GM18505 (cell line): ENCODE data around the gene CCDC188.
"Not testable (repeated sequence)": the region's sequence is repeated elsewhere in the genome, so short reads cannot be mapped to it uniquely, and the experiment has no call there.

Experiments
- ATAC-seq: cut with Tn5 transposase; IDR thresholded peaks from one replicate; pipeline ENCODE4 v1.9.1; 2021; ENCODE audit not compliant: unreplicated experiment
- POLR2A ChIP-seq: IDR thresholded peaks from 4 replicates; pipeline ENCODE4 v1.6.1; 2011; ENCODE audit warnings: borderline replicate concordance; ENCODE audit not compliant: insufficient read depth, insufficient read length; ENCODE audit errors: extremely low read depth

The CCDC188 gene

DNA sequence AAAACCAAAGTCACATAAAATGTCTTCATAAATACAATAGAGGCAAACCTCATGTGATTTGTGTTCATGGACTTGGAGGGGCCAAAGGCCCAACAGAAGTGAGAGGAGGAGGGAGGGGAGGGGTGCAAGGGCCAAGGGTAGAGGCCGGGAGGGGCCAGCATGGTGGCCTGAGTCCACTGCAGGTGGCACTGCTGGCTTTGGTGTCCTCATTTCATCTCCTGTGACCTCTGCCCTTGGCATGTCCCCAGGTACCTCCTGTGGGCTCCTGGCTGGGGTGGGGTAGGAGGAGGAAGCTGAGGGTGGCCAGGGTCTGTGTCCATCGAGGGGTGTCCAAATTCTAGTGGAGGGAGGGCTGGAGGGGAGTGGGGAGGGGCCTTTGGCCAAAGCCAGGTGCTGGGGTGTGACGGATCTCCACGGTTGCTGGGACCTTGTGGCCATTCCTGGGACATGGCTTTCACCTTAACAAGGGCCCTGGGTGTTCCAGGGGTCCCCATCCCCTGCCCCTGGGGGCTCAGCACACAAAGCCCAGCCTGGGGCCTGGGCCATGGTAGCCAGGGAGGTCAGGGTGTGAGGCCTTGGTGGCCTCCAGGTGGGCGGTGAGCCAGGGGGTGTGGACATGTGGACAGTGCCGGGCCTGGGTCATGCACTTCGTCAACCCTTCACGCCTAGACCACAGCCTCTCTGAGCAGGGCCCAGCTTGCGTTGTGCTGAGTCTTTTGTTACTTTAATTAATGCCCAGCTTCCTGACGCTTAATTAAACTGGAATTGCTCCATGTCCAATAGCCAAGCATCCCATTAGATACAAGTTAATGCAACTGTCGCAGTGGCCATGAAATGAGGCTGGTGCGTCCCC is 20.7 kb upstream of the CCDC188 start:
- ATAC-seq: no peak
- no peak for TF ChIP-seq POLR2A

DNA sequence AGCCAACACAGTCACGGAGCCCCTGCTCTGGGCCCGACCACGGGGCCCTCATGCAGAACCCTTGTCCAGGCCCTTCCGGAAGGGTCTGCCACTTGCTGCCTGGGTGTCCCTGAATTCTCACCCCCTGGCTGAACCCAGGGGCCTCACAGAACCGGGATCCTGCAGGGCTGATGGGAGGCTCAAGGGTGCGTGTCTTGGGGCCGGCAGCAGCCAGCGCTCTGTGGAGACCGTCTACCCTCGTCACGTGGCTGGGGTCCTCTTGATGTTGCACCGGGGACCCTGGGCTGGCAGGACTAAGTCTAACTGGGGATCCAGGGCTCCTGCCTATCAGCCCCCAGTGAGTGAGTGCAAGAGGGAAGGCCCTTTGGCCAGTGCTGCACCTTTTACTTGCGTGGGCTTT is 19.3 kb upstream of the CCDC188 start:
- TF ChIP-seq POLR2A: no peak

DNA sequence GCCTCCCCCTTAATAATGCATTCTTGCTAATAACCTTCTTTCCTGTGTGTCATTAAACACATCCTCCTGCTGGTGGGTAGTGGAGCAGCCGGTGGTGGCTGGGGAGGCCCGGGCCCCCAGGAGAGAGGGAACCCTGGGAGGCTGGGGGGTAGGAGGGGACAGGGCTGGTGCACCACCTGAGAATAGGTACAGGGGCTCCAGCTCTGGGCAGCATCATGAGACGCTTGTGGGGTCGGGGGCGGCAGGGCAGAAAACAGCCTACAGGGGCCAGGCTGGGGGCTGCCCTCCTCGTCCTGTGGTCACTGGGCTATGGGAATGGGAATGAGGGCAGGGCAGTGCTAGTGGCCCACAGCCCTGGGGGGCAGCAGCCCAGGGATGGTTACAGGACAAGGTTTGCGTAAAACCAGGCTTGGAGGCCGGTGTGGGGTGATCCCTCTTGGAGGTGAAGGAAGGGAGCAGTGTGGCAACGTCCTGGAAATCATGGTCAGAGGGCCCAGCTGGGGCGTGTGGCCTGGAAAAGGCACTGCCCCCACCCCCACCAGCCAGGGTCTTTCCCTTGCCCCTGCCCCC is 18.5 kb upstream of the CCDC188 start:
- no peak for TF ChIP-seq POLR2A
- no peak for ATAC-seq

More for the DNA sequence above, 19.3 kb upstream of the CCDC188 start:
- ATAC-seq: no peak

DNA sequence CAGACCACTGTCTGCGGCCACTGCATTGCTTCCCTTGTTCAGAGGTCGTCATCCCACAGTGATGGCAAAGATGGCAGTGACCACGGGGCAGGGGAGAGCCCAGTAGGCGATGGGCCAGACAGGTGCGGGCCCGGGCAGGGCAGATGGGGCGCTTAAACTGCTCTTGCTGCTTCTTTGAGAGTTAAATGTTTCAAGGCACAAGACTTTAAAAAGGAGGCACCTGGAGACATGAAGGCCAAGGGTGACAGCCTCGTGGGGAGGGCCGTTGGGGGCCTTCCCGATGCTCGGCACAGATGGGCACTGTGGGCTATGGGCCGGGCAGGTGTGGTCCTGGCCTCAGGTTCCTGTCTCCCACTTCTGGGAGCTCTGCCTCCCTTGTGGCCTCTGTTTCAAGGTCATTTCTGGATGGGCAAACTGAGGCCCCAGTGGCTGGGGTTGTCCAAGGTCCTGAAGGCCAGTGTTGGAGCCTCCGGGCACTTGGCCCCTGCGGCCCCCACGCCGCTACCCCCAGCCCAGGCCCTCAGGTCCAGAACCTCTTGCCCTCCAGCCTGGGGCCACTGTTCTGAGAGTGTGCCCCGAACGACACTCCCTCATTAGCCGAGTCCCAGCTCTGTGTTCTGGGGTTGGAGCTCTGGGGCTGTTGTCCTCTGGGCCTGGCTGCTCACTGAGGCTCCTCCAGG is 16.9 kb upstream of the CCDC188 start:
- ATAC-seq: no peak

DNA sequence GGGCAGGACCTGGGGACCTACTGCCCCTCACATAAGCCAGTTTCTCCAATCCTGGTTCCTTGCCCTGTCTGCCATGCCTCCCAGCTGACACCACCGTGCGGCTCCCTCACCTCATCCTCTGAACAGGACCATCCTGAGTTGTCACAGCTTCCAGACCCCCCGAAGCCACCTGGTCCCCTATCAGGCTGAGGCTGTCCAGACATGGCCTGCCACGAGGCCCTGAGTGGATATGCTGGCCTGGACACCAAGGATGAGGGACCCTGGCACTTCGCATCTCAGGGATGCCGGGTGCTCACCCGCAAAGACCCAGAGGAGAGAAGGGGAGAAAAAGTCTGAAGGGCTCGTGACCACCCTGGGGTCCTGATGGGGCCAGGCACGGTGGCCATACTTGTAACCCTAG is 15.8 kb upstream of the CCDC188 start:
- no peak for TF ChIP-seq POLR2A
- no peak for ATAC-seq

More for the DNA sequence above, 16.9 kb upstream of the CCDC188 start:
- no peak for TF ChIP-seq POLR2A

DNA sequence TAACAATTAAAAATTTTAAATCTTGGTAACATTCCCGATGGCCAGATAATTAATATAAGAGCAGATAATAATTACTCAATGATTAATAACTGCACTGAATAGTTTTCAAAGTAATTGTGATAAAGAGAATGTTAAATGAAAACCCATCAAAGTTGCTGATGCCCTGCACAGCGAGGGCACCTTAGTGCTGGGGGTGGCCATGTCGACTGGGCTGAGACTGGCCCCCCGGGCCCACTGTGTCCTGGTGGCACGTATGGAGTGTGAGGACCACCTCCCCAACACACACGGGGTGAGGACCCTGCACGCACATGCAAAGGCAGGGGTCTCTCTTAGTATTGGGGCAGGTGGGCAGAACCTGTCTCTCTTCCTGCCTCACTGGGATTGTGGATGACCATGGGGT is 15.1 kb upstream of the CCDC188 start:
- no peak for ATAC-seq

DNA sequence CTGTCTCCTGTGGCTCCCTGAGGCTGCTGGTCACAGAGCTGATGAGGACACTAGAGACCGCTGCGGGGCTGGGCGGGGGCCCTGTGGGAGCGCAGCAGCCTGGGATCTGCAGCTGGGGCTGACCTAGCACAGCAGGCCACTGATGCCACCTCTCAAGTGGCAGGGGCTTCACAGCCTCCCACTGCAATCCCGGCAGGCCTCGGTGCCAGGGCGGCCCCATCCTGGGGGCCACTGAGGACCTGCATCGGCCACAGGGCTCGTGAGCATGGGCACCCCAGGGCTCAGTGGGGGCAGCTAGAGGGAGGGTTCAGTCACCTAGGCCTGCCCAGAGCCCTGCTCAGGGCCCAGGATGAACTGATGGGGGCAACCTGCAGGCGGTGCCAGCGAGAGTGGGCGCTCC is 14.6 kb upstream of the CCDC188 start:
- ATAC-seq: no peak

More for the DNA sequence above, 15.1 kb upstream of the CCDC188 start:
- no peak for TF ChIP-seq POLR2A

DNA sequence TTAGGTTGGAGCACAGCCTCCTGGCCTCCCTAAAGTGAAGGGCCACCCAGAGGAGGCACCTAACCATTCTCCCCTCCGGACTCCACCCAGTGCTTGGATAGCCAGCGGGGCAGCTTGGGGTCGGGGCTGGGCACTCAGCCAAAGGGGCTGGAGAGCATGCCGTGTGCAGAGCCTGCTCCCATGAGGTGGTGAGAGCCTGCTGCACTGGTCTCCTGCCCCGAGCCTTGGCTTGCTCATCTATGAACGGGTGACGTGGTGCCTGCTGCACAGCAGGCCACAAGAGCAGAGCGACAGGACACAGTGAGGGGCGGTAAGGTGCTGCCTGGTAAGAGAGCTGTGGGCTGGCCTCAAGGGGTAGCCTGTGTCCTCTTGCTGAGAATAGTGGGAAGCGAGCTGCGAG is 14.0 kb upstream of the CCDC188 start:
- no peak for TF ChIP-seq POLR2A
- no peak for ATAC-seq

More for the DNA sequence above, 14.6 kb upstream of the CCDC188 start:
- no peak for TF ChIP-seq POLR2A

DNA sequence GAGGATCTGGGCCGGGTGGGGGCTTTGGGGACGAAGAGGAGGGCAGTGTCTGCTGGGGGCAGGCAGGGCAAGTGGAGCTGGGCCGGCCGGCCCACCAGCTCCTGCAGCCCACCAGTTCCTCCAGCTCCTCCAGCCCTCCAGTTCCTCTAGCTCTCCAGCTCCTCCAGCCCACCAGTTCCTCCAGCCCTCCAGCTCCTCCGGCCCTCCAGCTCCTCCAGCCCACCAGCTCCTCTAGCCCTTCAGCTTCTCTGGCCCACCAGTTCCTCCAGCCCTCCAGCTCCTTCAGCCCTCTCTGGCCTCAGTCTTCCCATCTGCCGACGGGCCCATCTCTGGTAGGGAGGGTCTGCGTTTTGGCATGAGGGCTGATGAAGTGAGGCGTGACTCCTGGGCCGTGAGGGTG is 9.2 kb upstream of the CCDC188 start:
- ATAC-seq: no peak
- TF ChIP-seq POLR2A: no peak

DNA sequence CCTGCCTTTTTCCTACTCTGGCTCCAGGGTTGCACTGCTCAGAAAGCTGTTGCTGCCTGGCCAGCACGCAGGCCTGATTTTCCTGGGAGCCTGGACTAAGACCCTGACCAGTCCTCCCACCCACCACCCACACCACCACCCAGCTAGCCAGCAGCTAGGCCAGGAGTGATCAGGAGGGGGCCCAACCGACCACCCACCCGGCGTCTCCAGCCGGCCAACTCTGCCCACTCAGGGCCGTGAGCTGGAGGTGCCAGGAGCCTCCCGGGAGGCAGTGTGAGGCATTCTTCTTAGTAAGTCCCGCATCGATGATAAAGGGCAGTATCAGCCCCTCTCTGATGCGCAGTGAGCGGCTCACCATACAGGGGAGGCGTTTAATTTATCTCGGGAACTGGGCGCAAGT is 8.7 kb upstream of the CCDC188 start:
- ATAC-seq: not testable (repeated sequence)

DNA sequence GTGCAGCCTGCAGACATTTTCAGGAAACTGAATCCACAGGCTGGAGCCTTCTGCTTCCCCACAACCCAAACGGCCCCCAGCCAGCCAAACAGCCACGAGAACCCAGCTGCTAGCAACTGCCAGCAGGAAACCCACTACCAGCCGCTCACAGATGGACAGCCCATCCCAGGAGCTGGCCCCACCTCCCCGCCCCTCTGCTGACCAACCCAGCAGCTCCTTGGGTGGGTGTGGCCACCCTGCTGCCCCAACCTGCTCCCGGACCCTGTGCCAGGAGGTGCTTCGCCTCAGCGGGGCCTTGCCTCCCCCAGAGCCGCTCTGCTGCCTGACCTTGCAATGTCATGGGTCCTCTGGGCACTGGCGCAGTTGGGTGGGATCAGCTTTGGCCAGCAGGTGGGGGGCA is 8.2 kb upstream of the CCDC188 start:
- no peak for ATAC-seq
- TF ChIP-seq POLR2A: no peak

DNA sequence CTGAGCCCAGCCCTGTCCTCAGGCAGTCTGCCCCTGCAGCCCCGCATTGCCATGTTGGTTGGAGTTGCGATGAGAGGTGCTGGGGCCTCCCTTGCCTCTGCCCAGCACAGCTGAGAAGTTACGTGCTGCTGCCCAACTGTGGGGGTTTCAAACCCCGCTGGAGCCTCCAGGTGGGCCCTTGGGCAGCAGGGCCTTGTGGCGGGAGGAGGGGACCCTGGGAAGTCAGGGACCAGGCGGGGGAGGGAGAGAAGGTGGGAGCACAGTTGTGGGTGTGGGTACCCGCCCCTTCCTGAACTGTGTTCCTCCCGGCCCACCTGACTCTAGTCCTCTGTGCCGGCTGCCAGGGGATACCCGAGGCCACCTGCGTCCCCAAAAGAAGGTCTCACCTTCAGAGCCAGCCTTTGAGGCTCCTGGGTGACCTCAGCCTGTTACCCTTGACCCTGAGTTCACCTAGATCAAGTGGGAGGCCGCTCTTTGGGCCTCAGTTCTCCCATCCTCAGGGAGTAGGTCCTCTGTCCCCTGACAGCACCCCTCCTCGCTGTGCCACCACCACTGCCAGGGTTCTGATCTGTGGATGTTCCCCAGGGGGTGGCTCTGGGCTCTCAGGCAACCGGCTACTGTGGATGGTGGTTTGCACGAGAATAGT is 7.7 kb upstream of the CCDC188 start:
- TF ChIP-seq POLR2A: no peak
- no peak for ATAC-seq

DNA sequence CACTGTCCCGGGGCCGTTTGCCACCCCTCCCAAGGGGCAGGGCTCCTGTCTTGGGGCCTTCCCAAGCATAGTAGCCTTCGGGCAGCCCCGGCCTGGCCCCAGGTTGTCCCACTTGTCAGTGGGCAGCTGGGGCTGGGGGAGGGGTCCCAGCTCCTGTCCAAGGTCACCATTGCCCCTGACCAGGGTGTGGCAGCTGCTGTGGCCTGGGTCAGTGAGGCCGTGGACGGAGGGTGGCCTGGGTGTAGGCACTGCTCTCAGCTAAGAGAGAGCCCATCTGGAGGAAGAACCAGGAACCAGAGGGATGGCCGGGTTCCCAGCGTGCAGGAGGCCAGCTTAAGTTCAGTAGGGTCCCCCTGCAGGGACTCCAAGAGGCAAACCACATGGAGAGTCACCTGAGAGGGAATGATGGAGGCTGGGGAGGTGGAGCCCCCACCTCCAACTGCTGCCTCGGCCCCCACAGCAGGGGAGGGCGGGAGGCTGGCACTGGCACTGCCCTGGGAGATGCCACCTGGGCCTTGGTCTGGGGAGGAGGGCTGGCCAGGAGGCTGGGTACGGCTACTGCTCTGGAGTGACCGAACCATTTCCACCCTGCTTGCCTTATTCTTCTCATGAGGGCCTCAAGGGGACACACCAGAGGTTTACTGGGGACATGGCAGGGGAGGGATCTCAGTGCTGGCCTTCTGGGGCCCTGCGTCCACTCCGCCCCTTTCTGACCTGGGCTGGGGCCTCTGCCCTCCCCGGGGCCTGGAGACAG is 6.8 kb upstream of the CCDC188 start:
- ATAC-seq: no peak

More for the DNA sequence above, 6.8 kb upstream of the CCDC188 start:
- no peak for TF ChIP-seq POLR2A
